ENCODE results near the gene NELFE. TPM values are rescaled to one million over a fixed set of nuclear protein-coding genes. Genes with fewer than 3 reads are reported as not detected.
A peak's percentile ranks its signal among the peaks of the same experiment; 100 is the strongest.
"Not testable (repeated sequence)": the region's sequence is repeated elsewhere in the genome, so short reads cannot be mapped to it uniquely, and the experiment has no call there.

Gene NELFE
- total RNA-seq, 1 donor from 2014 or later, result 85.8 TPM

GRCh38 chr6:31949926-31950548, 8.7 kb downstream of the NELFE start:
- H3K4me3 Mint-ChIP-seq, result no peak overlapping the region
- H3K36me3 Mint-ChIP-seq (ENCODE audit: low read depth), result peaks cover 25% of the 10 kb centered on the region
- intact Hi-C loops (cut with micrococcal nuclease), result no loop called here
- peak overlapping the region; percentile 27 for H3K27ac Mint-ChIP-seq
- no peaks in the 10 kb centered on the region for H3K27me3 Mint-ChIP-seq
- DNase-seq, result no peak
- H3K4me1 Mint-ChIP-seq, result peaks cover 7% of the 10 kb centered on the region
- no peaks in the 10 kb centered on the region for H3K9me3 Mint-ChIP-seq

- Mint-ChIP-seq H3K4me3 (no peak overlapping the region), H3K4me1 (peaks cover 7% of the 10 kb centered on the region), H3K27ac (no peak overlapping the region), H3K36me3 (ENCODE audit: low read depth) (peaks cover 14% of the 10 kb centered on the region), H3K9me3 (no peaks in the 10 kb centered on the region), H3K27me3 (no peaks in the 10 kb centered on the region)
- intact Hi-C loops (cut with micrococcal nuclease), result no loop called here
- no peak for DNase-seq
Observed at GRCh38 chr6:31948753-31949413, 9.9 kb downstream of the NELFE start.

GRCh38 chr6:31948306-31948705, 10.5 kb downstream of the NELFE start:
- no peak for DNase-seq
- no peak overlapping the region for H3K27ac Mint-ChIP-seq
- no peak overlapping the region for H3K4me3 Mint-ChIP-seq
- intact Hi-C loops (cut with micrococcal nuclease), result no loop called here
- peaks cover 7% of the 10 kb centered on the region for H3K4me1 Mint-ChIP-seq
- H3K36me3 Mint-ChIP-seq (ENCODE audit: low read depth), result peaks cover 9% of the 10 kb centered on the region
- no peaks in the 10 kb centered on the region for H3K27me3 Mint-ChIP-seq
- H3K9me3 Mint-ChIP-seq, result no peaks in the 10 kb centered on the region

GRCh38 chr6:31947864-31948263, 10.9 kb downstream of the NELFE start:
- H3K9me3 Mint-ChIP-seq, result no peaks in the 10 kb centered on the region
- DNase-seq, result no peak
- H3K27ac Mint-ChIP-seq, result no peak overlapping the region
- intact Hi-C loops (cut with micrococcal nuclease), result no loop called here
- peaks cover 7% of the 10 kb centered on the region for H3K4me1 Mint-ChIP-seq
- H3K4me3 Mint-ChIP-seq, result no peak overlapping the region
- no peaks in the 10 kb centered on the region for H3K27me3 Mint-ChIP-seq
- H3K36me3 Mint-ChIP-seq (ENCODE audit: low read depth), result peaks cover 7% of the 10 kb centered on the region

DNA sequence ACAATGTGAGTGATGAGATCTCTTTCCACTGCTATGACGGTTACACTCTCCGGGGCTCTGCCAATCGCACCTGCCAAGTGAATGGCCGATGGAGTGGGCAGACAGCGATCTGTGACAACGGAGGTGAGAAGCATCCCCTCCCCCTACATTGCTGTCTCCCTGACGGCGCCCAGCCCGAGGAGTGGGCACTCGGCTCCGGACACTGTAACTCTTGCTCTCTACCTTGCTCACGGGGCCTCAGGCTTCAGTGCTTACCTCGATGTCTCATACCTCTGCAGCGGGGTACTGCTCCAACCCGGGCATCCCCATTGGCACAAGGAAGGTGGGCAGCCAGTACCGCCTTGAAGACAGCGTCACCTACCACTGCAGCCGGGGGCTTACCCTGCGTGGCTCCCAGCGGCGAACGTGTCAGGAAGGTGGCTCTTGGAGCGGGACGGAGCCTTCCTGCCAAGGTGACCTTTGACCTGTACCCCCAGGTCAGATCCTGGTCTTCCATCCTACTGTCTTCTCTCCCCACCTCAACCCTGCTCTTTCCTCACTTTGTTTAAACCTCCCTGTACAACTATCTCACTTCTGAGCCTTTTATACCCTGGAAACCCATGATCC, 11.6 kb downstream of the NELFE start:
- no peak overlapping the region for H3K27ac Mint-ChIP-seq
- no peak overlapping the region for H3K4me3 Mint-ChIP-seq
- no peaks in the 10 kb centered on the region for H3K9me3 Mint-ChIP-seq
- intact Hi-C loops (cut with micrococcal nuclease), result no loop called here
- peaks cover 2% of the 10 kb centered on the region for H3K36me3 Mint-ChIP-seq (ENCODE audit: low read depth)
- no peak for DNase-seq
- H3K4me1 Mint-ChIP-seq, result peaks cover 10% of the 10 kb centered on the region
- H3K27me3 Mint-ChIP-seq, result peaks cover 3% of the 10 kb centered on the region

GRCh38 chr6:31946370-31946885, 12.3 kb downstream of the NELFE start:
- no peaks in the 10 kb centered on the region for H3K9me3 Mint-ChIP-seq
- intact Hi-C loops (cut with micrococcal nuclease), result no loop called here
- no peak overlapping the region for H3K27ac Mint-ChIP-seq

GRCh38 chr6:31945507-31946369, 13.0 kb downstream of the NELFE start, which contains the start of gene CFB:
Gene CFB (plus strand): TSS chr6:31946095. CDS start chr6:31946222, 127 bp downstream.
- DNase-seq, result no peak
- peaks cover 2% of the 10 kb centered on the region for H3K36me3 Mint-ChIP-seq (ENCODE audit: low read depth)
- intact Hi-C loops (cut with micrococcal nuclease), result no loop called here
- H3K9me3 Mint-ChIP-seq, result no peaks in the 10 kb centered on the region
- no peak within 1 kb of the TSS for H3K4me3 Mint-ChIP-seq
- peaks cover 3% of the 10 kb centered on the region for H3K27me3 Mint-ChIP-seq
- H3K27ac Mint-ChIP-seq, result no peak within 1 kb of the TSS
- peaks cover 10% of the 10 kb centered on the region for H3K4me1 Mint-ChIP-seq

More at GRCh38 chr6:31946370-31946885, 12.3 kb downstream of the NELFE start:
- peaks cover 2% of the 10 kb centered on the region for H3K36me3 Mint-ChIP-seq (ENCODE audit: low read depth)
- peaks cover 10% of the 10 kb centered on the region for H3K4me1 Mint-ChIP-seq
- H3K27me3 Mint-ChIP-seq, result peaks cover 3% of the 10 kb centered on the region
- no peak for DNase-seq
- no peak overlapping the region for H3K4me3 Mint-ChIP-seq

DNA sequence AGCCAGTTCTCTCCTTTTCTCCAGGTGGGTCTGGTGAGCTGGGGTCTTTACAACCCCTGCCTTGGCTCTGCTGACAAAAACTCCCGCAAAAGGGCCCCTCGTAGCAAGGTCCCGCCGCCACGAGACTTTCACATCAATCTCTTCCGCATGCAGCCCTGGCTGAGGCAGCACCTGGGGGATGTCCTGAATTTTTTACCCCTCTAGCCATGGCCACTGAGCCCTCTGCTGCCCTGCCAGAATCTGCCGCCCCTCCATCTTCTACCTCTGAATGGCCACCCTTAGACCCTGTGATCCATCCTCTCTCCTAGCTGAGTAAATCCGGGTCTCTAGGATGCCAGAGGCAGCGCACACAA, 13.6 kb downstream of the NELFE start:
- Mint-ChIP-seq H3K36me3 (ENCODE audit: low read depth) (peaks cover 2% of the 10 kb centered on the region), H3K27ac (no peak overlapping the region), H3K9me3 (no peaks in the 10 kb centered on the region), H3K4me1 (peaks cover 10% of the 10 kb centered on the region), H3K4me3 (no peak overlapping the region), H3K27me3 (peaks cover 3% of the 10 kb centered on the region)
- DNase-seq, result no peak
- intact Hi-C loops (cut with micrococcal nuclease), result no loop called here

GRCh38 chr6:31943742-31944141, 15.0 kb downstream of the NELFE start:
- H3K27ac Mint-ChIP-seq, result no peak overlapping the region
- H3K4me1 Mint-ChIP-seq, result peaks cover 10% of the 10 kb centered on the region
- no peaks in the 10 kb centered on the region for H3K36me3 Mint-ChIP-seq (ENCODE audit: low read depth)
- H3K27me3 Mint-ChIP-seq, result peaks cover 3% of the 10 kb centered on the region
- DNase-seq, result no peak
- intact Hi-C loops (cut with micrococcal nuclease), result no loop called here
- H3K9me3 Mint-ChIP-seq, result no peaks in the 10 kb centered on the region
- no peak overlapping the region for H3K4me3 Mint-ChIP-seq

DNA sequence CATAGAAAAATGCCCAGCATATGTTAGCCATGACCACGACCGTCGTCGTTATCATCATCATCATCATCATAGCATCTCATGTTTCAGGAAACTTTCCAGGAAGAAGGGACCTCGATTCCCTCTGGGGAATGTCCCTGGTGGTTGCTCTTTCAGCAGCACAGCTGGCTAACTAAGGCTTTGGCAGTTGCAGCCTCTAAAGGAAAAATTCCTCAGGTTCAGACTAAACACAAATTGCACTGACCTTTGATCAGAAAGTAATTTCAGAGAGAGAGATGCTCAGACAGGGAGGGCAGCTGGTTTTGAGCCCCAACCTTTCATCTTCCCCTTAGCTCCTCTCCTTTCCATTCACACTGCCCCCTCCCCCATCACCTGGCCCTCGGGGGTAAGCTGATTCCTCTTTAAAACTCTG, 18.5 kb downstream of the NELFE start:
- H3K4me3 Mint-ChIP-seq, result no peak overlapping the region
- H3K36me3 Mint-ChIP-seq (ENCODE audit: low read depth), result no peaks in the 10 kb centered on the region
- no peak overlapping the region for H3K27ac Mint-ChIP-seq
- peaks cover 4% of the 10 kb centered on the region for H3K4me1 Mint-ChIP-seq
- no peaks in the 10 kb centered on the region for H3K9me3 Mint-ChIP-seq
- DNase-seq, result no peak
- peaks cover 3% of the 10 kb centered on the region for H3K27me3 Mint-ChIP-seq
- intact Hi-C loops (cut with micrococcal nuclease), result no loop called here

DNA sequence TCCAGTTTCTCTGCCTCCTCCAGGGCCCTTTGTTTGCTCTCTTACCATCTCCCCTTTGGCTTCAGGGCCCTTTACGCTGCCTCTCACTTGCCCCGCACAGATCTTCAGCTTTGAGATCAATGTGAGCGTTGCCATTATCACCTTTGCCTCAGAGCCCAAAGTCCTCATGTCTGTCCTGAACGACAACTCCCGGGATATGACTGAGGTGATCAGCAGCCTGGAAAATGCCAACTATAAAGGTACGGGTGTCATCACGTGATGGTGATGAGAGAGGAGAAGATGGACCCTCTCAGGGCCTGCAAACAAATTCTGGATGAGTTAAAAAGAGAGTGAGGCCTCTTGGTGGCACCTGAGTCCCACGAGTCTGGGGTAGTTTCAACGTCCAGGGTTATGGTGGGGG, 22.9 kb downstream of the NELFE start:
- Mint-ChIP-seq H3K27me3 (no peaks in the 10 kb centered on the region), H3K4me1 (no peaks in the 10 kb centered on the region), H3K36me3 (ENCODE audit: low read depth) (no peaks in the 10 kb centered on the region), H3K27ac (no peak overlapping the region), H3K9me3 (no peaks in the 10 kb centered on the region), H3K4me3 (no peak overlapping the region)
- intact Hi-C loops (cut with micrococcal nuclease), result no loop called here
- DNase-seq, result no peak

DNA sequence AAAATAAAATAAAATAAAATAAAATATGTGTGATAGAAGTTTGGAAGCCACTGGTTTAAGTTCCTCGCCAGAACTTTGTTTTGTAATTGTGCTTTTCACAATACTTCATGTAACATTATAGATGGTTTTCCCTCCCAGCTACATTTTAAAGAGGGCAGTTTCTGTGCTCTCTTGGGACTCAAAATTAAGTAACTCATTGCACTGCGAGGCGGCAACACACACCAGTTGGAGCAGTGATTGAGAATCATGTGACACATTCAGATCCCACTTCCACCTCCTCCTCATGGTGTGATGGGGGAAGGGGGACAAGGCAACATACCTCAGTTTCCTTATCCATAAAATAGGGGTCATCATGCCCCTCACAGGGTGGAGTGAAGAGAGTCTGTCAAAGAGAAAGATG, 23.8 kb downstream of the NELFE start:
- intact Hi-C loops (cut with micrococcal nuclease), result no loop called here

DNA sequence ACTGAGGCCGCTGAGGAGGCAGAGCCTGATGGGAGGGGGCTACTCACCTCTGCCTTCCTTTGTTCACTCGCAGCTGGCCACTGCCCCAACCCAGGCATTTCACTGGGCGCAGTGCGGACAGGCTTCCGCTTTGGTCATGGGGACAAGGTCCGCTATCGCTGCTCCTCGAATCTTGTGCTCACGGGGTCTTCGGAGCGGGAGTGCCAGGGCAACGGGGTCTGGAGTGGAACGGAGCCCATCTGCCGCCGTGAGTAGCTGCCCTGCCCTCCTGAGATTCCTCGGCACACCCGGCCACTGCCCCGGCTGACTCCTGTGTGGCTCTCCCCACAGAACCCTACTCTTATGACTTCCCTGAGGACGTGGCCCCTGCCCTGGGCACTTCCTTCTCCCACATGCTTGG, 25.2 kb downstream of the NELFE start:
- H3K9me3 Mint-ChIP-seq, result no peaks in the 10 kb centered on the region
- no peaks in the 10 kb centered on the region for H3K36me3 Mint-ChIP-seq (ENCODE audit: low read depth)
- H3K27me3 Mint-ChIP-seq, result no peaks in the 10 kb centered on the region
- no peak for DNase-seq
- intact Hi-C loops (cut with micrococcal nuclease), result no loop called here
- no peak overlapping the region for H3K4me3 Mint-ChIP-seq
- no peaks in the 10 kb centered on the region for H3K4me1 Mint-ChIP-seq
- no peak overlapping the region for H3K27ac Mint-ChIP-seq

More for the DNA sequence above, 23.8 kb downstream of the NELFE start:
- Mint-ChIP-seq H3K4me3 (no peak overlapping the region), H3K9me3 (no peaks in the 10 kb centered on the region), H3K36me3 (ENCODE audit: low read depth) (no peaks in the 10 kb centered on the region), H3K4me1 (no peaks in the 10 kb centered on the region), H3K27ac (no peak overlapping the region), H3K27me3 (no peaks in the 10 kb centered on the region)
- no peak for DNase-seq

DNA sequence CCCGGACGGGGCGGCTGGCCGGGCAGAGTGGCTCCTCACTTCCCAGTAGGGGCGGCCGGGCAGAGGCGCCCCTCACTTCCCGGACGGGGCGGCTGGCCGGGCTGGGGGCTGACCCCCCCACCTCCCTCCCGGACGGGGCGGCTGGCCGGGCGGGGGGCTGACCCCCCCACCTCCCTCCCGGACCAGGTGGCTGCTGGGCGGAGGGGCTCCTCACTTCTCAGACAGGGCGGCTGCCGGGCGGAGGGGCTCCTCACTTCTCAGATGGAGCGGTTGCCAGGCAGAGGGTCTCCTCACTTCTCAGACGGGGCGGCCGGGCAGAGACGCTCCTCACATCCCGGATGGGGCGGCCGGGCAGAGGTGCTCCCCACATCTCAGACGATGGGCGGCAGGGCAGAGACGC, 26.6 kb downstream of the NELFE start:
- DNase-seq; H3K9me3 Mint-ChIP-seq; H3K27me3 Mint-ChIP-seq; H3K4me3 Mint-ChIP-seq; intact Hi-C loops (cut with micrococcal nuclease); H3K36me3 Mint-ChIP-seq (ENCODE audit: low read depth); H3K4me1 Mint-ChIP-seq; H3K27ac Mint-ChIP-seq: not testable (repeated sequence)
